ENCODE measurements around the gene ZBTB16.

ZBTB16 gene

GRCh38 chr11:114073828-114074381 is 14.4 kb downstream of the ZBTB16 start:
- ChIA-PET CTCF (no interaction called here), POLR2A (no interaction called here)
- no peak for TF ChIP-seq CTCF (IDR thresholded peaks at IDR 0.05; ENCODE audit: control extremely low read depth, extremely low read depth, low read depth, missing control alignments)
- no peak for DNase-seq (ENCODE audit: extremely low spot score)

- no peak for TF ChIP-seq CTCF (IDR thresholded peaks at IDR 0.05; ENCODE audit: control extremely low read depth, extremely low read depth, low read depth, missing control alignments)
- no peak for DNase-seq (ENCODE audit: extremely low spot score)
- ChIA-PET CTCF (no interaction called here), POLR2A (no interaction called here)
These were observed 15.2 kb downstream of the ZBTB16 start for GRCh38 chr11:114074546-114075343.

GRCh38 chr11:114075344-114075610 is 15.8 kb downstream of the ZBTB16 start:
- ChIA-PET CTCF (no interaction called here), POLR2A (no interaction called here)
- TF ChIP-seq CTCF (IDR thresholded peaks at IDR 0.05; ENCODE audit: control extremely low read depth, extremely low read depth, low read depth, missing control alignments) = no peak
- no peak for DNase-seq (ENCODE audit: extremely low spot score)

GRCh38 chr11:114075891-114076441 is 16.5 kb downstream of the ZBTB16 start:
- ChIA-PET POLR2A (no interaction called here), CTCF (no interaction called here)
- TF ChIP-seq CTCF (IDR thresholded peaks at IDR 0.05; ENCODE audit: control extremely low read depth, extremely low read depth, low read depth, missing control alignments) = peak; percentile 17
- DNase-seq (ENCODE audit: extremely low spot score) = no peak

- ChIA-PET POLR2A (no interaction called here), CTCF (no interaction called here)
- DNase-seq (ENCODE audit: extremely low spot score) = no peak
- no peak for TF ChIP-seq CTCF (IDR thresholded peaks at IDR 0.05; ENCODE audit: control extremely low read depth, extremely low read depth, low read depth, missing control alignments)
These were observed 17.4 kb downstream of the ZBTB16 start for GRCh38 chr11:114076921-114077331.

GRCh38 chr11:114077482-114078305 is 18.2 kb downstream of the ZBTB16 start:
- no peak for TF ChIP-seq CTCF (IDR thresholded peaks at IDR 0.05; ENCODE audit: control extremely low read depth, extremely low read depth, low read depth, missing control alignments)
- no peak for DNase-seq (ENCODE audit: extremely low spot score)
- ChIA-PET POLR2A (no interaction called here), CTCF (no interaction called here)

Measured in GM10248 (cell line).